Measurements from ENCODE around the gene OR14A2.
"Not testable (repeated sequence)": the region's sequence is repeated elsewhere in the genome, so short reads cannot be mapped to it uniquely, and the experiment has no call there.

Gene OR14A2

GRCh38 chr1:247748041-247748440, at the start of gene OR14A2:
OR14A2 (minus strand) TSS chr1:247748141.
- no peak for DNase-seq

GRCh38 chr1:247797518-247797917, 49.6 kb upstream of the OR14A2 start:
- DNase-seq: no peak

- DNase-seq: no peak
These were observed 21.7 kb upstream of the OR14A2 start for GRCh38 chr1:247769603-247770002.

GRCh38 chr1:247760456-247760855, 12.5 kb upstream of the OR14A2 start, which contains the start of gene OR1C1:
OR1C1 (minus strand) TSS chr1:247760556; CDS start chr1:247758406, 2,150 bp downstream.
- no peak for DNase-seq

GRCh38 chr1:247754311-247754710, 6.4 kb upstream of the OR14A2 start:
- not testable (repeated sequence) for DNase-seq

- DNase-seq: no peak
These were observed 1.9 kb upstream of the OR14A2 start for GRCh38 chr1:247749870-247750269.

- no peak for DNase-seq
These were observed 325 bp downstream of the OR14A2 start for GRCh38 chr1:247747616-247748015.

GRCh38 chr1:247746391-247746935, 1.5 kb downstream of the OR14A2 start:
- DNase-seq: no peak

GRCh38 chr1:247742215-247742760, 5.7 kb downstream of the OR14A2 start:
- not testable (repeated sequence) for DNase-seq

GRCh38 chr1:247741756-247742155, 6.2 kb downstream of the OR14A2 start:
- DNase-seq: no peak

GRCh38 chr1:247740721-247741120, 7.2 kb downstream of the OR14A2 start:
- DNase-seq: no peak

- DNase-seq: no peak
These were observed 9.6 kb downstream of the OR14A2 start, which contains the start of gene OR14K1 for GRCh38 chr1:247738315-247738714. OR14K1 (plus strand) TSS chr1:247738615; CDS start chr1:247738615, 0 bp downstream.

GRCh38 chr1:247721222-247721621, 26.7 kb downstream of the OR14A2 start:
- DNase-seq: no peak

- DNase-seq: no peak
These were observed 31.4 kb downstream of the OR14A2 start, which contains the start of gene OR6F1 for GRCh38 chr1:247716546-247716945. OR6F1 (minus strand) TSS chr1:247716646; CDS start chr1:247712755, 3,891 bp downstream.

GRCh38 chr1:247713753-247714152, 34.2 kb downstream of the OR14A2 start:
- DNase-seq: no peak

GRCh38 chr1:247710681-247711080, 37.3 kb downstream of the OR14A2 start:
- DNase-seq: not testable (repeated sequence)

GRCh38 chr1:247701338-247701737, 46.6 kb downstream of the OR14A2 start:
- no peak for DNase-seq

- DNase-seq: no peak
These were observed 66.5 kb downstream of the OR14A2 start for GRCh38 chr1:247681288-247681897.

- no peak for DNase-seq
These were observed 67.8 kb downstream of the OR14A2 start for GRCh38 chr1:247680171-247680570.

- no peak for DNase-seq
These were observed 68.3 kb downstream of the OR14A2 start, which contains the start of gene OR13G1 for GRCh38 chr1:247679639-247680038. OR13G1 (minus strand) TSS chr1:247679739; CDS start chr1:247673041, 6,698 bp downstream.
